ENCODE data around the gene PMF1.

Gene PMF1

GRCh38 chr1:156242738-156243137 is 29.9 kb downstream of the PMF1 start:
- no peak for DNase-seq
- peaks cover 0 to 38% (median 27%) of the 10 kb centered on the region in 4 experiments for H3K36me3 ChIP-seq (ENCODE audit: control insufficient read depth in 4 of 4, insufficient read depth in 4 of 4, low read length in 3 of 4)
- WGBS (ENCODE audit: insufficient coverage), result 96% methylated on average over 8 of the region's 10 CpGs
- no peak overlapping the region for H3K27ac ChIP-seq (ENCODE audit: insufficient read depth in 1 of 2, low read depth in 1 of 2, low read length in 2 of 2, poor library complexity in 1 of 2, severe bottlenecking in 2 of 2)
- POLR2A ChIA-PET, result no interaction called here
- peaks cover 0 to 42% (median 39%) of the 10 kb centered on the region in 4 experiments for H3K4me1 ChIP-seq (ENCODE audit: control extremely low read depth in 1 of 4, control insufficient read depth in 4 of 4, insufficient read depth in 4 of 4, low read length in 3 of 4)
- H3K9me3 ChIP-seq (ENCODE audit: control extremely low read depth in 1 of 5, control insufficient read depth in 4 of 5, insufficient read depth in 2 of 5, low read depth in 1 of 5, low read length in 4 of 5), result no peaks in the 10 kb centered on the region
- no peak overlapping the region for H3K4me3 ChIP-seq (ENCODE audit: control insufficient read depth in 1 of 7, extremely low read depth in 1 of 7, insufficient read depth in 4 of 7, low read depth in 2 of 7, low read length in 6 of 7)
- CTCF ChIA-PET, result no interaction called here
- peaks cover 0 to 2% (median 0%) of the 10 kb centered on the region in 5 experiments for H3K27me3 ChIP-seq (replicated peaks in 2 of 5; ENCODE audit: control insufficient read depth in 4 of 5, insufficient read depth in 5 of 5, low read length in 4 of 5)

GRCh38 chr1:156244126-156244525 is 31.3 kb downstream of the PMF1 start:
- Histone ChIP-seq H3K27ac (ENCODE audit: insufficient read depth in 1 of 2, low read depth in 1 of 2, low read length in 2 of 2, poor library complexity in 1 of 2, severe bottlenecking in 2 of 2) (no peak overlapping the region), H3K9me3 (ENCODE audit: control extremely low read depth in 1 of 5, control insufficient read depth in 4 of 5, insufficient read depth in 2 of 5, low read depth in 1 of 5, low read length in 4 of 5) (no peaks in the 10 kb centered on the region), H3K27me3 (replicated peaks in 2 of 5; ENCODE audit: control insufficient read depth in 4 of 5, insufficient read depth in 5 of 5, low read length in 4 of 5) (peaks cover 0 to 2% (median 0%) of the 10 kb centered on the region in 5 experiments), H3K4me3 (ENCODE audit: control insufficient read depth in 1 of 7, extremely low read depth in 1 of 7, insufficient read depth in 4 of 7, low read depth in 2 of 7, low read length in 6 of 7) (no peak overlapping the region), H3K4me1 (ENCODE audit: control extremely low read depth in 1 of 4, control insufficient read depth in 4 of 4, insufficient read depth in 4 of 4, low read length in 3 of 4) (peaks cover 0 to 44% (median 39%) of the 10 kb centered on the region in 4 experiments), H3K36me3 (ENCODE audit: control insufficient read depth in 4 of 4, insufficient read depth in 4 of 4, low read length in 3 of 4) (peaks cover 0 to 36% (median 19%) of the 10 kb centered on the region in 4 experiments)
- no peak for DNase-seq
- ChIA-PET POLR2A (no interaction called here), CTCF (interaction anchor here (1.1 kb wide), 1 partner anchor 19 kb away, joined by 3 read pairs; no protein-coding TSS in a partner anchor)
- WGBS (ENCODE audit: insufficient coverage), result 100% methylated on average over 2 of the region's 2 CpGs

GRCh38 chr1:156244712-156245111 is 31.9 kb downstream of the PMF1 start:
- Histone ChIP-seq H3K27ac (ENCODE audit: insufficient read depth in 1 of 2, low read depth in 1 of 2, low read length in 2 of 2, poor library complexity in 1 of 2, severe bottlenecking in 2 of 2) (no peak overlapping the region), H3K4me1 (ENCODE audit: control extremely low read depth in 1 of 4, control insufficient read depth in 4 of 4, insufficient read depth in 4 of 4, low read length in 3 of 4) (peaks cover 0 to 49% (median 42%) of the 10 kb centered on the region in 4 experiments), H3K4me3 (ENCODE audit: control insufficient read depth in 1 of 7, extremely low read depth in 1 of 7, insufficient read depth in 4 of 7, low read depth in 2 of 7, low read length in 6 of 7) (no peak overlapping the region), H3K36me3 (ENCODE audit: control insufficient read depth in 4 of 4, insufficient read depth in 4 of 4, low read length in 3 of 4) (peaks cover 0 to 36% (median 18%) of the 10 kb centered on the region in 4 experiments), H3K9me3 (ENCODE audit: control extremely low read depth in 1 of 5, control insufficient read depth in 4 of 5, insufficient read depth in 2 of 5, low read depth in 1 of 5, low read length in 4 of 5) (no peaks in the 10 kb centered on the region), H3K27me3 (replicated peaks in 2 of 5; ENCODE audit: control insufficient read depth in 4 of 5, insufficient read depth in 5 of 5, low read length in 4 of 5) (peaks cover 0 to 2% (median 0%) of the 10 kb centered on the region in 5 experiments)
- ChIA-PET CTCF (no interaction called here), POLR2A (no interaction called here)
- 99% methylated on average over 15 of the region's 17 CpGs for WGBS (ENCODE audit: insufficient coverage)
- DNase-seq, result no peak

- H3K36me3 ChIP-seq (ENCODE audit: control insufficient read depth in 4 of 4, insufficient read depth in 4 of 4, low read length in 3 of 4), result peaks cover under 1 to 40% (median 23%) of the 10 kb centered on the region in 4 experiments
- peak; percentile 18 to 68 (median 59) for DNase-seq
- ChIA-PET CTCF (interaction anchor here (0.7 to 2.1 kb wide), 3 partner anchors 11 to 264 kb away, joined by 3 to 8 read pairs (median 3); no protein-coding TSS in a partner anchor), POLR2A (no interaction called here)
- 7% methylated on average over 63 of the region's 69 CpGs for WGBS (ENCODE audit: insufficient coverage)
- H3K27me3 ChIP-seq (replicated peaks in 2 of 5; ENCODE audit: control insufficient read depth in 4 of 5, insufficient read depth in 5 of 5, low read length in 4 of 5), result peaks cover 0 to 2% (median 0%) of the 10 kb centered on the region in 5 experiments
- peak overlapping the region in 5 of 7 experiments; percentile 14 to 55 (median 50) for H3K4me3 ChIP-seq (ENCODE audit: control insufficient read depth in 1 of 7, extremely low read depth in 1 of 7, insufficient read depth in 4 of 7, low read depth in 2 of 7, low read length in 6 of 7)
- no peak overlapping the region for H3K27ac ChIP-seq (ENCODE audit: insufficient read depth in 1 of 2, low read depth in 1 of 2, low read length in 2 of 2, poor library complexity in 1 of 2, severe bottlenecking in 2 of 2)
- no peaks in the 10 kb centered on the region for H3K9me3 ChIP-seq (ENCODE audit: control extremely low read depth in 1 of 5, control insufficient read depth in 4 of 5, insufficient read depth in 2 of 5, low read depth in 1 of 5, low read length in 4 of 5)
- H3K4me1 ChIP-seq (ENCODE audit: control extremely low read depth in 1 of 4, control insufficient read depth in 4 of 4, insufficient read depth in 4 of 4, low read length in 3 of 4), result peaks cover 0 to 58% (median 51%) of the 10 kb centered on the region in 4 experiments
Observed at GRCh38 chr1:156245451-156246232, 32.8 kb downstream of the PMF1 start.

GRCh38 chr1:156246241-156246780 is 33.5 kb downstream of the PMF1 start:
- CTCF ChIA-PET, result interaction anchor here (0.6 to 2.1 kb wide), 5 partner anchors 8 to 264 kb away, joined by 3 to 8 read pairs (median 3); no protein-coding TSS in a partner anchor

GRCh38 chr1:156246781-156247459 is 34.1 kb downstream of the PMF1 start:
- ChIA-PET POLR2A (no interaction called here), CTCF (interaction anchor here (0.6 to 2.1 kb wide), 4 partner anchors 8 to 178 kb away, joined by 3 to 8 read pairs (median 3); no protein-coding TSS in a partner anchor)
- Histone ChIP-seq H3K4me1 (ENCODE audit: control extremely low read depth in 1 of 4, control insufficient read depth in 4 of 4, insufficient read depth in 4 of 4, low read length in 3 of 4) (peaks cover 0 to 59% (median 52%) of the 10 kb centered on the region in 4 experiments), H3K9me3 (ENCODE audit: control extremely low read depth in 1 of 5, control insufficient read depth in 4 of 5, insufficient read depth in 2 of 5, low read depth in 1 of 5, low read length in 4 of 5) (no peaks in the 10 kb centered on the region), H3K4me3 (ENCODE audit: control insufficient read depth in 1 of 7, extremely low read depth in 1 of 7, insufficient read depth in 4 of 7, low read depth in 2 of 7, low read length in 6 of 7) (no peak overlapping the region), H3K36me3 (ENCODE audit: control insufficient read depth in 4 of 4, insufficient read depth in 4 of 4, low read length in 3 of 4) (peaks cover 2 to 50% (median 30%) of the 10 kb centered on the region in 4 experiments), H3K27me3 (replicated peaks in 2 of 5; ENCODE audit: control insufficient read depth in 4 of 5, insufficient read depth in 5 of 5, low read length in 4 of 5) (peaks cover 0 to 2% (median 0%) of the 10 kb centered on the region in 5 experiments), H3K27ac (ENCODE audit: insufficient read depth in 1 of 2, low read depth in 1 of 2, low read length in 2 of 2, poor library complexity in 1 of 2, severe bottlenecking in 2 of 2) (no peak overlapping the region)
- 92% methylated on average over 15 of the region's 16 CpGs for WGBS (ENCODE audit: insufficient coverage)
- DNase-seq, result no peak

More at GRCh38 chr1:156246241-156246780, 33.5 kb downstream of the PMF1 start:
- POLR2A ChIA-PET, result no interaction called here
- DNase-seq, result peak in 2 of 3 donors; percentile 34 to 37
- Histone ChIP-seq H3K9me3 (ENCODE audit: control extremely low read depth in 1 of 5, control insufficient read depth in 4 of 5, insufficient read depth in 2 of 5, low read depth in 1 of 5, low read length in 4 of 5) (no peaks in the 10 kb centered on the region), H3K27ac (ENCODE audit: insufficient read depth in 1 of 2, low read depth in 1 of 2, low read length in 2 of 2, poor library complexity in 1 of 2, severe bottlenecking in 2 of 2) (no peak overlapping the region), H3K4me3 (ENCODE audit: control insufficient read depth in 1 of 7, extremely low read depth in 1 of 7, insufficient read depth in 4 of 7, low read depth in 2 of 7, low read length in 6 of 7) (peak overlapping the region in 3 of 7 experiments; percentile 38 to 55 (median 54)), H3K36me3 (ENCODE audit: control insufficient read depth in 4 of 4, insufficient read depth in 4 of 4, low read length in 3 of 4) (peaks cover 2 to 44% (median 28%) of the 10 kb centered on the region in 4 experiments), H3K4me1 (ENCODE audit: control extremely low read depth in 1 of 4, control insufficient read depth in 4 of 4, insufficient read depth in 4 of 4, low read length in 3 of 4) (peaks cover 0 to 59% (median 52%) of the 10 kb centered on the region in 4 experiments), H3K27me3 (replicated peaks in 2 of 5; ENCODE audit: control insufficient read depth in 4 of 5, insufficient read depth in 5 of 5, low read length in 4 of 5) (peaks cover 0 to 2% (median 0%) of the 10 kb centered on the region in 5 experiments)
- 68% methylated on average over 7 of the region's 10 CpGs for WGBS (ENCODE audit: insufficient coverage)

All from common myeloid progenitor, CD34-positive (primary cell).